Large intestine (tissue), 3 donors: ENCODE measurements around the gene EHBP1. TPM values are rescaled to one million over a fixed set of nuclear protein-coding genes. Genes with fewer than 3 reads are reported as not detected.

Experiments
- DNase-seq, 2 donors: peaks; one replicate each; pipeline versions ENCODE4 v3.0.0 to v3.0.0-alpha.2; 2013
- H3K27ac ChIP-seq: one replicate; pipeline ENCODE4 v1.5.1; 2013; ENCODE audit warnings: low read length
- H3K27me3 ChIP-seq: 2 replicates; pipeline ENCODE4 v1.6.1; 2013; ENCODE audit warnings: low read length; ENCODE audit not compliant: control insufficient read depth, insufficient read depth
- H3K36me3 ChIP-seq: 2 replicates; pipeline ENCODE4 v1.6.1; 2013; ENCODE audit warnings: low read length; ENCODE audit not compliant: control insufficient read depth, insufficient read depth
- H3K4me1 ChIP-seq: one replicate; pipeline ENCODE4 v1.6.1; 2013; ENCODE audit warnings: low read length; ENCODE audit not compliant: control insufficient read depth, insufficient read depth
- H3K4me3 ChIP-seq: one replicate; pipeline ENCODE4 v1.5.1; 2013; ENCODE audit warnings: low read length
- H3K9me3 ChIP-seq: one replicate; pipeline ENCODE4 v1.6.1; 2013; ENCODE audit warnings: mild to moderate bottlenecking, low read depth, low read length, moderate library complexity; ENCODE audit not compliant: control insufficient read depth
- WGBS: methylation state at CpG from one replicate; pipeline ENCODE4 v1.1.5; 2013; ENCODE audit warnings: low lambda C conversion rate; ENCODE audit not compliant: insufficient coverage; 5-methylcytosine and 5-hydroxymethylcytosine counted together
- polyA plus RNA-seq: library from polyadenylated mRNA; unstranded; fragments of 120-200 nt; gene quantifications from one replicate; pipeline ENCODE4 v1.2.1, GENCODE V29; 2013

Gene EHBP1
- polyA plus RNA-seq, 1 donor, result 30.7 TPM

GRCh38 chr2:62732262-62732777 is 26.8 kb downstream of the EHBP1 start:
- no peaks in the 10 kb centered on the region for H3K36me3 ChIP-seq
- WGBS, result 100% methylated on average over 1 of the region's 6 CpGs

GRCh38 chr2:62733546-62733945 is 28.0 kb downstream of the EHBP1 start:
- Histone ChIP-seq H3K27ac (no peak overlapping the region), H3K4me3 (no peak overlapping the region), H3K4me1 (no peaks in the 10 kb centered on the region), H3K27me3 (no peaks in the 10 kb centered on the region), H3K36me3 (no peaks in the 10 kb centered on the region), H3K9me3 (peaks cover 11% of the 10 kb centered on the region)
- DNase-seq, result no peak
- WGBS, result 100% methylated on average over 1 of the region's 1 CpG

More at GRCh38 chr2:62732262-62732777, 26.8 kb downstream of the EHBP1 start:
- Histone ChIP-seq H3K4me3 (no peak overlapping the region), H3K9me3 (peaks cover 11% of the 10 kb centered on the region), H3K27ac (no peak overlapping the region), H3K4me1 (no peaks in the 10 kb centered on the region), H3K27me3 (no peaks in the 10 kb centered on the region)
- no peak for DNase-seq

- 80% methylated on average over 1 of the region's 6 CpGs for WGBS
- no peak overlapping the region for H3K27ac ChIP-seq
- no peak overlapping the region for H3K4me3 ChIP-seq
- no peak for DNase-seq
- H3K27me3 ChIP-seq, result no peaks in the 10 kb centered on the region
- no peaks in the 10 kb centered on the region for H3K36me3 ChIP-seq
- H3K4me1 ChIP-seq, result no peaks in the 10 kb centered on the region
- H3K9me3 ChIP-seq, result peaks cover 2% of the 10 kb centered on the region
Measured at GRCh38 chr2:62736899-62737559, 31.5 kb downstream of the EHBP1 start.

GRCh38 chr2:62738981-62739936 is 33.7 kb downstream of the EHBP1 start:
- WGBS, result 80% methylated on average over 1 of the region's 2 CpGs
- H3K27me3 ChIP-seq, result no peaks in the 10 kb centered on the region
- H3K9me3 ChIP-seq, result no peaks in the 10 kb centered on the region
- DNase-seq, result no peak
- H3K4me3 ChIP-seq, result no peak overlapping the region
- H3K36me3 ChIP-seq, result no peaks in the 10 kb centered on the region
- H3K4me1 ChIP-seq, result no peaks in the 10 kb centered on the region
- H3K27ac ChIP-seq, result no peak overlapping the region

- Histone ChIP-seq H3K27me3 (no peaks in the 10 kb centered on the region), H3K36me3 (no peaks in the 10 kb centered on the region), H3K27ac (no peak overlapping the region), H3K9me3 (no peaks in the 10 kb centered on the region), H3K4me3 (no peak overlapping the region), H3K4me1 (no peaks in the 10 kb centered on the region)
- no peak for DNase-seq
- no CpG with 5 or more reads among the region's 1 CpG for WGBS
Measured at GRCh38 chr2:62740221-62740620, 34.7 kb downstream of the EHBP1 start.

- Histone ChIP-seq H3K9me3 (no peaks in the 10 kb centered on the region), H3K36me3 (no peaks in the 10 kb centered on the region), H3K4me1 (no peaks in the 10 kb centered on the region), H3K27me3 (no peaks in the 10 kb centered on the region), H3K27ac (no peak overlapping the region), H3K4me3 (no peak overlapping the region)
- 90% methylated on average over 2 of the region's 3 CpGs for WGBS
- DNase-seq, result no peak
Measured at GRCh38 chr2:62741127-62741526, 35.6 kb downstream of the EHBP1 start.

- no peaks in the 10 kb centered on the region for H3K4me1 ChIP-seq
- no peaks in the 10 kb centered on the region for H3K36me3 ChIP-seq
- no peak overlapping the region for H3K27ac ChIP-seq
- H3K4me3 ChIP-seq, result no peak overlapping the region
- no peak for DNase-seq
- no CpG with 5 or more reads among the region's 1 CpG for WGBS
- no peaks in the 10 kb centered on the region for H3K9me3 ChIP-seq
- no peaks in the 10 kb centered on the region for H3K27me3 ChIP-seq
Measured at GRCh38 chr2:62741954-62742722, 36.6 kb downstream of the EHBP1 start.

GRCh38 chr2:62743506-62743905 is 38.0 kb downstream of the EHBP1 start:
- Histone ChIP-seq H3K27me3 (no peaks in the 10 kb centered on the region), H3K9me3 (no peaks in the 10 kb centered on the region), H3K36me3 (no peaks in the 10 kb centered on the region), H3K4me3 (no peak overlapping the region), H3K4me1 (no peaks in the 10 kb centered on the region), H3K27ac (no peak overlapping the region)
- 100% methylated on average over 1 of the region's 2 CpGs for WGBS
- DNase-seq, result no peak

GRCh38 chr2:62744603-62745002 is 39.1 kb downstream of the EHBP1 start:
- Histone ChIP-seq H3K4me1 (no peaks in the 10 kb centered on the region), H3K4me3 (no peak overlapping the region), H3K9me3 (no peaks in the 10 kb centered on the region), H3K27ac (no peak overlapping the region), H3K36me3 (no peaks in the 10 kb centered on the region), H3K27me3 (no peaks in the 10 kb centered on the region)
- DNase-seq, result no peak
- WGBS, result 100% methylated on average over 1 of the region's 3 CpGs

- Histone ChIP-seq H3K9me3 (no peaks in the 10 kb centered on the region), H3K27ac (no peak overlapping the region), H3K27me3 (no peaks in the 10 kb centered on the region), H3K4me3 (no peak overlapping the region), H3K36me3 (no peaks in the 10 kb centered on the region), H3K4me1 (no peaks in the 10 kb centered on the region)
- no peak for DNase-seq
- WGBS, result 91% methylated on average over 4 of the region's 5 CpGs
Measured at GRCh38 chr2:62745891-62746481, 40.5 kb downstream of the EHBP1 start.
